ENCODE data around the gene CTNNA2.

CTNNA2 gene

GRCh38 chr2:80149991-80150390 lies 637.1 kb downstream of the CTNNA2 start:
- H3K27ac ChIP-seq = no peak overlapping the region
- no peak for TF ChIP-seq CTCF (IDR thresholded peaks at IDR 0.05; ENCODE audit: low read depth, low read length, missing control alignments)
- H3K4me3 ChIP-seq (ENCODE audit: low read depth, low read length) = no peak overlapping the region
- no peaks in the 10 kb centered on the region for H3K36me3 ChIP-seq (replicated peaks)
- DNase-seq = no peak
- no peaks in the 10 kb centered on the region for H3K27me3 ChIP-seq (replicated peaks)
- in situ Hi-C loops (cut with HindIII; ENCODE audit: low pct_ligation_motif_present, low sequenced_read_pairs) = no loop called here

GRCh38 chr2:80151248-80151647 lies 638.4 kb downstream of the CTNNA2 start:
- H3K27ac ChIP-seq = no peak overlapping the region
- TF ChIP-seq CTCF (IDR thresholded peaks at IDR 0.05; ENCODE audit: low read depth, low read length, missing control alignments) = no peak
- H3K27me3 ChIP-seq (replicated peaks) = no peaks in the 10 kb centered on the region
- DNase-seq = no peak
- no peak overlapping the region for H3K4me3 ChIP-seq (ENCODE audit: low read depth, low read length)
- in situ Hi-C loops (cut with HindIII; ENCODE audit: low pct_ligation_motif_present, low sequenced_read_pairs) = no loop called here
- H3K36me3 ChIP-seq (replicated peaks) = no peaks in the 10 kb centered on the region

GRCh38 chr2:80151651-80152050 lies 638.8 kb downstream of the CTNNA2 start:
- no peak for TF ChIP-seq CTCF (IDR thresholded peaks at IDR 0.05; ENCODE audit: low read depth, low read length, missing control alignments)
- H3K27me3 ChIP-seq (replicated peaks) = no peaks in the 10 kb centered on the region
- no peak overlapping the region for H3K27ac ChIP-seq
- DNase-seq = no peak
- H3K4me3 ChIP-seq (ENCODE audit: low read depth, low read length) = no peak overlapping the region
- H3K36me3 ChIP-seq (replicated peaks) = no peaks in the 10 kb centered on the region
- in situ Hi-C loops (cut with HindIII; ENCODE audit: low pct_ligation_motif_present, low sequenced_read_pairs) = no loop called here

- Histone ChIP-seq H3K36me3 (replicated peaks) (no peaks in the 10 kb centered on the region), H3K27ac (no peak overlapping the region), H3K4me3 (ENCODE audit: low read depth, low read length) (no peak overlapping the region), H3K27me3 (replicated peaks) (no peaks in the 10 kb centered on the region)
- no peak for TF ChIP-seq CTCF (IDR thresholded peaks at IDR 0.05; ENCODE audit: low read depth, low read length, missing control alignments)
- no peak for DNase-seq
- in situ Hi-C loops (cut with HindIII; ENCODE audit: low pct_ligation_motif_present, low sequenced_read_pairs) = no loop called here
These were observed 640.3 kb downstream of the CTNNA2 start for GRCh38 chr2:80153151-80153550.

GRCh38 chr2:80153768-80154167 lies 640.9 kb downstream of the CTNNA2 start:
- DNase-seq = no peak
- no peaks in the 10 kb centered on the region for H3K36me3 ChIP-seq (replicated peaks)
- no peak for TF ChIP-seq CTCF (IDR thresholded peaks at IDR 0.05; ENCODE audit: low read depth, low read length, missing control alignments)
- in situ Hi-C loops (cut with HindIII; ENCODE audit: low pct_ligation_motif_present, low sequenced_read_pairs) = no loop called here
- H3K4me3 ChIP-seq (ENCODE audit: low read depth, low read length) = no peak overlapping the region
- H3K27ac ChIP-seq = no peak overlapping the region
- H3K27me3 ChIP-seq (replicated peaks) = no peaks in the 10 kb centered on the region

- Histone ChIP-seq H3K4me3 (ENCODE audit: low read depth, low read length) (no peak overlapping the region), H3K36me3 (replicated peaks) (no peaks in the 10 kb centered on the region), H3K27ac (no peak overlapping the region), H3K27me3 (replicated peaks) (no peaks in the 10 kb centered on the region)
- no peak for TF ChIP-seq CTCF (IDR thresholded peaks at IDR 0.05; ENCODE audit: low read depth, low read length, missing control alignments)
- no peak for DNase-seq
- in situ Hi-C loops (cut with HindIII; ENCODE audit: low pct_ligation_motif_present, low sequenced_read_pairs) = no loop called here
These were observed 641.5 kb downstream of the CTNNA2 start for GRCh38 chr2:80154231-80154915.

Data from brain microvascular endothelial cell (primary cell).